SK-N-SH treated with all-trans-retinoic acid at 6 μM for 48 hours (cell line): ENCODE results near the gene CAV2.
A peak's percentile ranks its signal among the peaks of the same experiment; 100 is the strongest.

Experiments used
- ATAC-seq: fragments of 200-7000 bp; cut with Tn5 transposase; 3 replicates; pipeline ENCODE4 v1.9.1; 2020; ENCODE audit warnings: mild to moderate bottlenecking, moderate library complexity
- ARNTL ChIP-seq: fragments of 450-650 bp; formaldehyde crosslinking; IDR thresholded peaks from 2 replicates; pipeline ENCODE4 v1.5.0; 2020; ENCODE audit warnings: low read depth, mild to moderate bottlenecking, moderate library complexity, borderline replicate concordance
- BACH2 ChIP-seq: fragments of 250-450 bp; sonication (Bioruptor Pico); IDR thresholded peaks from 2 replicates; pipeline ENCODE4 v1.9.0; 2021; ENCODE audit warnings: mild to moderate bottlenecking, borderline replicate concordance
- CSDC2 ChIP-seq: fragments of 250-450 bp; sonication (Bioruptor Pico); IDR thresholded peaks from 2 replicates; pipeline ENCODE4 v1.5.0; 2020; ENCODE audit warnings: mild to moderate bottlenecking, moderate library complexity
- ESRRG ChIP-seq: fragments of 250-450 bp; sonication (Bioruptor Pico); IDR thresholded peaks from 2 replicates; pipeline ENCODE4 v1.6.1; 2021; ENCODE audit warnings: mild to moderate bottlenecking
- OSR1 ChIP-seq: fragments of 250-450 bp; sonication (Bioruptor Pico); IDR thresholded peaks from 2 replicates; pipeline ENCODE4 v1.8.0; 2022; ENCODE audit warnings: moderate library complexity, mild to moderate bottlenecking, inconsistent platforms
- PPARA ChIP-seq: fragments of 250-450 bp; sonication (Bioruptor Pico); IDR thresholded peaks from 2 replicates; pipeline ENCODE4 v1.5.0; 2020; ENCODE audit warnings: mild to moderate bottlenecking, borderline replicate concordance
- RARB ChIP-seq: fragments of 250-450 bp; sonication (Bioruptor Pico); IDR thresholded peaks from 2 replicates; pipeline ENCODE4 v1.8.0; 2021; ENCODE audit warnings: mild to moderate bottlenecking, moderate library complexity
- SNAI2 ChIP-seq: fragments of 250-450 bp; sonication (Bioruptor Pico); IDR thresholded peaks from 2 replicates; pipeline ENCODE4 v1.5.0; 2020; ENCODE audit warnings: mild to moderate bottlenecking, moderate library complexity
- TCF4 ChIP-seq: fragments of 250-450 bp; sonication (Bioruptor Pico); IDR thresholded peaks from 2 replicates; pipeline ENCODE4 v1.8.0; 2021; ENCODE audit warnings: mild to moderate bottlenecking, moderate library complexity, borderline replicate concordance
- ZC3H10 ChIP-seq: fragments of 250-450 bp; sonication (Bioruptor Pico); IDR thresholded peaks from 2 replicates; pipeline ENCODE4 v1.5.1; 2021; ENCODE audit warnings: mild to moderate bottlenecking, moderate library complexity
- ZFP3 ChIP-seq: fragments of 250-450 bp; sonication (Bioruptor Pico); IDR thresholded peaks from 2 replicates; pipeline ENCODE4 v1.5.0; 2020; ENCODE audit warnings: mild to moderate bottlenecking, moderate library complexity
- ZFP30 ChIP-seq: fragments of 450-650 bp; formaldehyde crosslinking; IDR thresholded peaks from 2 replicates; pipeline ENCODE4 v1.5.0; 2022; ENCODE audit warnings: mild to moderate bottlenecking, moderate library complexity
- ZNF70 ChIP-seq: fragments of 450-650 bp; formaldehyde crosslinking; IDR thresholded peaks from 2 replicates; pipeline ENCODE4 v1.5.0; 2020; ENCODE audit warnings: mild to moderate bottlenecking, moderate library complexity
- ZNF8 ChIP-seq: fragments of 450-650 bp; formaldehyde crosslinking; IDR thresholded peaks from 2 replicates; pipeline ENCODE4 v1.5.0; 2020; ENCODE audit warnings: mild to moderate bottlenecking, moderate library complexity
- TF ChIP-seq, protein P1 (sequence below): fragments of 250-450 bp; sonication (Bioruptor Pico); IDR thresholded peaks from 2 replicates; pipeline ENCODE4 v1.8.0; 2020; ENCODE audit warnings: mild to moderate bottlenecking, moderate library complexity, borderline replicate concordance
- TF ChIP-seq, protein P2 (sequence below): fragments of 250-450 bp; sonication (Bioruptor Pico); IDR thresholded peaks from 2 replicates; pipeline ENCODE4 v1.8.0; 2021; ENCODE audit warnings: low read depth, mild to moderate bottlenecking, moderate library complexity, borderline replicate concordance
- TF ChIP-seq, protein P3 (sequence below): fragments of 250-450 bp; sonication (Bioruptor Pico); IDR thresholded peaks from 2 replicates; pipeline ENCODE4 v1.5.0; 2020; ENCODE audit warnings: mild to moderate bottlenecking, moderate library complexity

The CAV2 gene

DNA sequence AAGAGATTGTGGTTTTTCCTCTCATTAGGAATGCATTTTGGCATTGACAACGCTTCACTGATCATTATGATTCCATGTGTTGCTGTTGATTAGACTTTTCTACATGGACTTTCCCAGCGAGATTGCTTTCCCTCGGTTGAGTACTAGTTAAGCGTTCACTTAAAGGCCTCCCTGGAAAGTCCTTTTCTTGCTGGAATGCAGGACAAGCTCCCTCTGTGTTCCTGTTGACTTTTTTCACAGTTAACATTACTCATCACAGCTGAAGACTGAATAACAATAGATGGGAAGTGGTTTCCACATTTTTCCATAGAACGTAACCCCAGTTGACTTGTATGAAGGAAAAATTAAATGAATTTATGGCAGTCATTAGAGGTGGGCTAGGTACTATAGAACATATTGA lies 22.7 kb downstream of the CAV2 start:
- peak; percentile 18 for ATAC-seq
- TF ChIP-seq ZC3H10 (CRISPR knock-in tag) (peak; percentile 69; the same call in 1 of the 2 replicates), ARNTL (no peak), TCF4 (CRISPR knock-in tag) (no peak), OSR1 (no peak)

DNA sequence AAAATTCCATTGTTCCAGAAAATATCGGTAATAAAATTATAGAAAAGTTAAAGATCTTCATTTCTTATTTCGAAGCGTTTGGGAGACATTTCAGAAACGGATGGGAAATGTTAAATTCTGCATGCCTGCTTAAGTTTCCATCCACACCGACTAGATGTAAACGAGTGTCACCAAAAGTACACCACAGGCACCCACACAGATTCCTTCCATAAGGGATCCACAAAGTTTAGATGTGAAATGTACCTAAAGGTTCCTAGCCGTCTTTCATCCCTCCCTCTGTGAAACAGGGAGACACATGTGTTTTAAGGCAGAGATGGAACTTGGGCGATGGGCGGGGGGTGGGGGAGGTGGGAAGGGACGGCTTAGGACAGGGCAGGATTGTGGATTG lies 24.7 kb downstream of the CAV2 start:
- ATAC-seq: no peak
- no peak for TF ChIP-seq RARB (CRISPR knock-in tag)
- no peak for TF ChIP-seq PPARA
- no peak for TF ChIP-seq ZNF8 (CRISPR knock-in tag)
- no peak for TF ChIP-seq ZFP3 (CRISPR knock-in tag)
- TF ChIP-seq OSR1: no peak
- TF ChIP-seq SNAI2 (CRISPR knock-in tag): no peak
- TF ChIP-seq, protein P1, sequence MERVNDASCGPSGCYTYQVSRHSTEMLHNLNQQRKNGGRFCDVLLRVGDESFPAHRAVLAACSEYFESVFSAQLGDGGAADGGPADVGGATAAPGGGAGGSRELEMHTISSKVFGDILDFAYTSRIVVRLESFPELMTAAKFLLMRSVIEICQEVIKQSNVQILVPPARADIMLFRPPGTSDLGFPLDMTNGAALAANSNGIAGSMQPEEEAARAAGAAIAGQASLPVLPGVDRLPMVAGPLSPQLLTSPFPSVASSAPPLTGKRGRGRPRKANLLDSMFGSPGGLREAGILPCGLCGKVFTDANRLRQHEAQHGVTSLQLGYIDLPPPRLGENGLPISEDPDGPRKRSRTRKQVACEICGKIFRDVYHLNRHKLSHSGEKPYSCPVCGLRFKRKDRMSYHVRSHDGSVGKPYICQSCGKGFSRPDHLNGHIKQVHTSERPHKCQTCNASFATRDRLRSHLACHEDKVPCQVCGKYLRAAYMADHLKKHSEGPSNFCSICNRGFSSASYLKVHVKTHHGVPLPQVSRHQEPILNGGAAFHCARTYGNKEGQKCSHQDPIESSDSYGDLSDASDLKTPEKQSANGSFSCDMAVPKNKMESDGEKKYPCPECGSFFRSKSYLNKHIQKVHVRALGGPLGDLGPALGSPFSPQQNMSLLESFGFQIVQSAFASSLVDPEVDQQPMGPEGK (CRISPR knock-in tag): no peak

DNA sequence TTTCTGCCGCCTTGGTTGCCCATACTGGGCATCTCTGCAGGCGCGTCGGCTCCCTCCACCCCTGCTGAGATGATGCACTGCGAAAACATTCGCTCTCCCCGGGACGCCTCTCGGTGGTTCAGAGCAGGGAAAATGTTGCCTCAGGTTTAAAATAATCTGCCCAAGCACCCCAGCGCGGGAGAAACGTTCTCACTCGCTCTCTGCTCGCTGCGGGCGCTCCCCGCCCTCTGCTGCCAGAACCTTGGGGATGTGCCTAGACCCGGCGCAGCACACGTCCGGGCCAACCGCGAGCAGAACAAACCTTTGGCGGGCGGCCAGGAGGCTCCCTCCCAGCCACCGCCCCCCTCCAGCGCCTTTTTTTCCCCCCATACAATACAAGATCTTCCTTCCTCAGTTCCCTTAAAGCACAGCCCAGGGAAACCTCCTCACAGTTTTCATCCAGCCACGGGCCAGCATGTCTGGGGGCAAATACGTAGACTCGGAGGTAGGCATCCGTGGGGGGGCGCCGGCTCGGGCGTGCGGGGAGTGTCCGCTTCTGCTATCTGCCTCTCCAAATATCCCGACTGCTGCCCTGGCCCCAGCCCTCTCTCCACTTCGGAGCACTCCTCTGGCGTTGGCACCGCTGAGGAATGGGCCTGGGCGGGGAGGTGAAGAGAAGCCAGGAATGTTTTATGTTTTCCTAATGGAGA lies 25.2 kb downstream of the CAV2 start, which contains the start of gene CAV1:
Gene CAV1 (plus strand): TSS at position 428 of the 689 bp plus-strand sequence. CDS start 27 bp downstream, at position 455.
- no peak for TF ChIP-seq ZFP30 (CRISPR knock-in tag)
- no peak for TF ChIP-seq RARB (CRISPR knock-in tag)
- TF ChIP-seq, protein P1 (CRISPR knock-in tag): no peak
- no peak for TF ChIP-seq CSDC2
- no peak for TF ChIP-seq SNAI2 (CRISPR knock-in tag)
- no peak for TF ChIP-seq PPARA
- TF ChIP-seq ARNTL: no peak
- no peak for TF ChIP-seq TCF4 (CRISPR knock-in tag)
- no peak for TF ChIP-seq ESRRG
- TF ChIP-seq ZFP3 (CRISPR knock-in tag): no peak
- no peak for TF ChIP-seq BACH2
- peak; percentile 75 for ATAC-seq

DNA sequence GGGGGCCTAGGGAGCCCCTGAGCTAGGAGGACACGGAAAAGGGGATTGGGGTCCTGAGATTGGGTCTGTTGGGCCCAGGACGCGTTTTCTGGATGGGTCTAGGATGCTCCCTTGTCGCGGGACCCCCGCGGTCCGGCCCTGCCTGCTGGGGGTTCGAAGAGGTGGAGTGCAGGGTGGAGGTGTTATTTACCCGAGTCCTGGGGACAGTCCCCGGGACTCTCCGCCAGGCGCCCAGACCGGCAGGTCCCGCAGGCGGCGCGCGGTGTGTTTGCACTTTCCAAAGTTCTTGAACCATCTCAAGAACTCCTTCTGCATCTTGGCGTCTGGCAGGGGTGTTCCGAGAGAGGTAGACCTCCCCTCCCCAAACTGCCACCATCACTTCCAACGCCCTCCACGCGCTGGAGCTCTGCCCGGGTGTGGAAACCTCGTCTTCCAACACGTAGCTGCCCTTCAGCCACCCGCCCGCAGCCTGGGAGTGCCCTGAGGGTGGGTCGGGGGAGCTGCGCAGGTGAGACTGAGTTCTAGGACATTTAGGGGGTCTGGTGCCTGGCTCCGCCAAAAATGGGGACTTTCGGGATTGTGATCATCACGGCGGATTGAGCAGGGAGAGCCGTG lies 25.9 kb downstream of the CAV2 start:
- TF ChIP-seq ZNF70 (CRISPR knock-in tag): no peak
- peak; percentile 1; the same call in 2 of the 3 replicates for ATAC-seq

DNA sequence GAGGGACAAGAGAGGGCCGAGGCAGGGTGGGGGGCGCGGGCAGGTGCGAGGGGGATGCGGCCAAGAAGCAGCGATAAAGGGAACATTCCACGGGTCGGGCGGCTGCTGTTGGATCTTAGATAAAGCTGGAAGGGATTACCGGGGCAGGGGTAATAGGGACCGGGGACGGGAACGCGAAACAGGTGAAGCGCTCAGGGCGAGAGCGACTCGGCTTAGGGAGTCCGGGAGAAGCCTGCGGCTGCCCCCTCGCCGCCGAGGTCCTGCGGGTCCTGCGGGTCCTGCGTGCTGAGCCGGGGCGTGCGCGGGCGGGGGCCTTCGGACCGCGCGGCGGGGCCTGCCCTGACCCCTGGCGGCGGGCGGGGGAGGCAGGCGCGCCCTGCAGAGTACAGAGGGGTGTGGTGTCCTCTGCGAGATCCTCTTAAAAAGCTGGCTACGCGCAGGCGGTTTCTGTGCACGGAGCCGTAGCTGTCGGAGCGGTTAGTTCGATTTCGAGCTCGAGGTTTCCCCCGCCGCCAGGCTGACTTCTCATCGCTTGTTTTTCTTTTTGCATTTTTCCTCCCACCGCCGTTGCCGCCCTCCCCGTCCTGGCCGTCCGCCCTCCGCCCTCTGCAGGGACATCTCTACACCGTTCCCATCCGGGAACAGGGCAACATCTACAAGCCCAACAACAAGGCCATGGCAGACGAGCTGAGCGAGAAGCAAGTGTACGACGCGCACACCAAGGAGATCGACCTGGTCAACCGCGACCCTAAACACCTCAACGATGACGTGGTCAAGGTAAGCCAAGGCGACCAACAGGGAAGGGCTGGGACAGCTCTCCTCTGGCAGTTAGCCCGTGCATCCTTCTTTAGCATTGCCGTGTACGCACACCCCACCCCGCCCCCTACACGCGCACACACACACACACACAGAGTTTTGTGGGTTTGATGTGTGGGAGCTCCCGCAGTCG lies 26.6 kb downstream of the CAV2 start:
- TF ChIP-seq ESRRG (no peak), ZFP3 (CRISPR knock-in tag) (no peak), ZNF8 (CRISPR knock-in tag) (no peak), CSDC2 (no peak), PPARA (no peak)
- TF ChIP-seq, protein P1 (CRISPR knock-in tag): no peak
- TF ChIP-seq, protein P2, sequence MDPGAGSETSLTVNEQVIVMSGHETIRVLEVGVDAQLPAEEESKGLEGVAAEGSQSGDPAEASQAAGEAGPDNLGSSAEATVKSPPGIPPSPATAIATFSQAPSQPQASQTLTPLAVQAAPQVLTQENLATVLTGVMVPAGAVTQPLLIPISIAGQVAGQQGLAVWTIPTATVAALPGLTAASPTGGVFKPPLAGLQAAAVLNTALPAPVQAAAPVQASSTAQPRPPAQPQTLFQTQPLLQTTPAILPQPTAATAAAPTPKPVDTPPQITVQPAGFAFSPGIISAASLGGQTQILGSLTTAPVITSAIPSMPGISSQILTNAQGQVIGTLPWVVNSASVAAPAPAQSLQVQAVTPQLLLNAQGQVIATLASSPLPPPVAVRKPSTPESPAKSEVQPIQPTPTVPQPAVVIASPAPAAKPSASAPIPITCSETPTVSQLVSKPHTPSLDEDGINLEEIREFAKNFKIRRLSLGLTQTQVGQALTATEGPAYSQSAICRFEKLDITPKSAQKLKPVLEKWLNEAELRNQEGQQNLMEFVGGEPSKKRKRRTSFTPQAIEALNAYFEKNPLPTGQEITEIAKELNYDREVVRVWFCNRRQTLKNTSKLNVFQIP (CRISPR knock-in tag): no peak
- TF ChIP-seq, protein P3, sequence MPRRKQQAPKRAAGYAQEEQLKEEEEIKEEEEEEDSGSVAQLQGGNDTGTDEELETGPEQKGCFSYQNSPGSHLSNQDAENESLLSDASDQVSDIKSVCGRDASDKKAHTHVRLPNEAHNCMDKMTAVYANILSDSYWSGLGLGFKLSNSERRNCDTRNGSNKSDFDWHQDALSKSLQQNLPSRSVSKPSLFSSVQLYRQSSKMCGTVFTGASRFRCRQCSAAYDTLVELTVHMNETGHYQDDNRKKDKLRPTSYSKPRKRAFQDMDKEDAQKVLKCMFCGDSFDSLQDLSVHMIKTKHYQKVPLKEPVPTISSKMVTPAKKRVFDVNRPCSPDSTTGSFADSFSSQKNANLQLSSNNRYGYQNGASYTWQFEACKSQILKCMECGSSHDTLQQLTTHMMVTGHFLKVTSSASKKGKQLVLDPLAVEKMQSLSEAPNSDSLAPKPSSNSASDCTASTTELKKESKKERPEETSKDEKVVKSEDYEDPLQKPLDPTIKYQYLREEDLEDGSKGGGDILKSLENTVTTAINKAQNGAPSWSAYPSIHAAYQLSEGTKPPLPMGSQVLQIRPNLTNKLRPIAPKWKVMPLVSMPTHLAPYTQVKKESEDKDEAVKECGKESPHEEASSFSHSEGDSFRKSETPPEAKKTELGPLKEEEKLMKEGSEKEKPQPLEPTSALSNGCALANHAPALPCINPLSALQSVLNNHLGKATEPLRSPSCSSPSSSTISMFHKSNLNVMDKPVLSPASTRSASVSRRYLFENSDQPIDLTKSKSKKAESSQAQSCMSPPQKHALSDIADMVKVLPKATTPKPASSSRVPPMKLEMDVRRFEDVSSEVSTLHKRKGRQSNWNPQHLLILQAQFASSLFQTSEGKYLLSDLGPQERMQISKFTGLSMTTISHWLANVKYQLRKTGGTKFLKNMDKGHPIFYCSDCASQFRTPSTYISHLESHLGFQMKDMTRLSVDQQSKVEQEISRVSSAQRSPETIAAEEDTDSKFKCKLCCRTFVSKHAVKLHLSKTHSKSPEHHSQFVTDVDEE (CRISPR knock-in tag): no peak
- peak; percentile 73 for ATAC-seq
